Neural cell (in vitro differentiated cells): ENCODE results near the gene DENND5A.

ENCODE experiments used
- EP300 ChIP-seq: fragments of 450-650 bp; conservative IDR thresholded peaks from 2 replicates; pipeline ENCODE4 v1.6.1; 2014; ENCODE audit warnings: antibody characterized with exemption, mild to moderate bottlenecking, moderate library complexity; ENCODE audit not compliant: poor library complexity, severe bottlenecking
- EZH2 ChIP-seq: fragments of 200-600, 300-800 bp; shearing (Covaris generic), sonication (generic); IDR thresholded peaks from 2 replicates; pipeline ENCODE4 v1.6.1; 2014; ENCODE audit warnings: antibody characterized with exemption, low read length, borderline replicate concordance, mild to moderate bottlenecking; ENCODE audit not compliant: insufficient read depth, poor library complexity, severe bottlenecking
- POLR2AphosphoS5 ChIP-seq: IDR thresholded peaks from 2 replicates; pipeline ENCODE4 v1.6.1; 2012
- RAD21 ChIP-seq: fragments of 450-650 bp; conservative IDR thresholded peaks from 2 replicates; pipeline ENCODE4 v1.6.1; 2014; ENCODE audit warnings: antibody characterized with exemption, mild to moderate bottlenecking, moderate library complexity
- SMC3 ChIP-seq: fragments of 450-650 bp; conservative IDR thresholded peaks from 2 replicates; pipeline ENCODE4 v1.6.1; 2014; ENCODE audit warnings: antibody characterized with exemption, mild to moderate bottlenecking, moderate library complexity; ENCODE audit not compliant: poor library complexity
- TAF1 ChIP-seq: IDR thresholded peaks from 2 replicates; pipeline ENCODE4 v1.6.1; 2012; ENCODE audit warnings: low read depth
- TF ChIP-seq, protein P1 (sequence below): fragments of 450-650 bp; IDR thresholded peaks from 2 replicates; pipeline ENCODE4 v1.5.1; 2014; ENCODE audit warnings: antibody characterized with exemption, mild to moderate bottlenecking, moderate library complexity; ENCODE audit not compliant: poor library complexity, severe bottlenecking
- TF ChIP-seq, protein P2 (sequence below): IDR thresholded peaks from 2 replicates; pipeline ENCODE4 v1.6.1; 2012; ENCODE audit warnings: borderline replicate concordance

DNA sequence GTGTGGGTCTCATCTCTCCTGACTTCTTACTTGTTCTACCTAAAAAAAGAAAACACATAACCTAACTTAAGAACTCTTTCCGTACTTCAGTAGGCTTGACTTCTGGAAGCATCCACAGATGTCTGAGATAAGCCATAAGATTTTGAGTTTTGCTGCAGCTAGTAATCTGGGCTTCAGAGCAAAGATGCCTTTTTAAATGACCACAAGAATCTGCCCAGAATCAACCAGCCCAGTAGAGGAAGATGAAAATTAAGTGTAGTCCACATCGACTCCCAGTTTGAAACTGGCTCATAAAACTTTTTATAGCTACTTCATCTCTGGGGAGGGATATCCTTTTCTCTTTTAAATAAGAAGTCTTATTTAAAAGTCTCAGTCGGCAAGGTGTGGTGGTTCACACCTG is 10.7 kb downstream of the DENND5A start:
- no peak for TF ChIP-seq TAF1
- TF ChIP-seq, protein P1, sequence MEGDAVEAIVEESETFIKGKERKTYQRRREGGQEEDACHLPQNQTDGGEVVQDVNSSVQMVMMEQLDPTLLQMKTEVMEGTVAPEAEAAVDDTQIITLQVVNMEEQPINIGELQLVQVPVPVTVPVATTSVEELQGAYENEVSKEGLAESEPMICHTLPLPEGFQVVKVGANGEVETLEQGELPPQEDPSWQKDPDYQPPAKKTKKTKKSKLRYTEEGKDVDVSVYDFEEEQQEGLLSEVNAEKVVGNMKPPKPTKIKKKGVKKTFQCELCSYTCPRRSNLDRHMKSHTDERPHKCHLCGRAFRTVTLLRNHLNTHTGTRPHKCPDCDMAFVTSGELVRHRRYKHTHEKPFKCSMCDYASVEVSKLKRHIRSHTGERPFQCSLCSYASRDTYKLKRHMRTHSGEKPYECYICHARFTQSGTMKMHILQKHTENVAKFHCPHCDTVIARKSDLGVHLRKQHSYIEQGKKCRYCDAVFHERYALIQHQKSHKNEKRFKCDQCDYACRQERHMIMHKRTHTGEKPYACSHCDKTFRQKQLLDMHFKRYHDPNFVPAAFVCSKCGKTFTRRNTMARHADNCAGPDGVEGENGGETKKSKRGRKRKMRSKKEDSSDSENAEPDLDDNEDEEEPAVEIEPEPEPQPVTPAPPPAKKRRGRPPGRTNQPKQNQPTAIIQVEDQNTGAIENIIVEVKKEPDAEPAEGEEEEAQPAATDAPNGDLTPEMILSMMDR: no peak
- TF ChIP-seq EP300: no peak
- no peak for TF ChIP-seq POLR2AphosphoS5
- no peak for TF ChIP-seq RAD21
- TF ChIP-seq EZH2: no peak
- TF ChIP-seq SMC3: no peak
- TF ChIP-seq, protein P2, sequence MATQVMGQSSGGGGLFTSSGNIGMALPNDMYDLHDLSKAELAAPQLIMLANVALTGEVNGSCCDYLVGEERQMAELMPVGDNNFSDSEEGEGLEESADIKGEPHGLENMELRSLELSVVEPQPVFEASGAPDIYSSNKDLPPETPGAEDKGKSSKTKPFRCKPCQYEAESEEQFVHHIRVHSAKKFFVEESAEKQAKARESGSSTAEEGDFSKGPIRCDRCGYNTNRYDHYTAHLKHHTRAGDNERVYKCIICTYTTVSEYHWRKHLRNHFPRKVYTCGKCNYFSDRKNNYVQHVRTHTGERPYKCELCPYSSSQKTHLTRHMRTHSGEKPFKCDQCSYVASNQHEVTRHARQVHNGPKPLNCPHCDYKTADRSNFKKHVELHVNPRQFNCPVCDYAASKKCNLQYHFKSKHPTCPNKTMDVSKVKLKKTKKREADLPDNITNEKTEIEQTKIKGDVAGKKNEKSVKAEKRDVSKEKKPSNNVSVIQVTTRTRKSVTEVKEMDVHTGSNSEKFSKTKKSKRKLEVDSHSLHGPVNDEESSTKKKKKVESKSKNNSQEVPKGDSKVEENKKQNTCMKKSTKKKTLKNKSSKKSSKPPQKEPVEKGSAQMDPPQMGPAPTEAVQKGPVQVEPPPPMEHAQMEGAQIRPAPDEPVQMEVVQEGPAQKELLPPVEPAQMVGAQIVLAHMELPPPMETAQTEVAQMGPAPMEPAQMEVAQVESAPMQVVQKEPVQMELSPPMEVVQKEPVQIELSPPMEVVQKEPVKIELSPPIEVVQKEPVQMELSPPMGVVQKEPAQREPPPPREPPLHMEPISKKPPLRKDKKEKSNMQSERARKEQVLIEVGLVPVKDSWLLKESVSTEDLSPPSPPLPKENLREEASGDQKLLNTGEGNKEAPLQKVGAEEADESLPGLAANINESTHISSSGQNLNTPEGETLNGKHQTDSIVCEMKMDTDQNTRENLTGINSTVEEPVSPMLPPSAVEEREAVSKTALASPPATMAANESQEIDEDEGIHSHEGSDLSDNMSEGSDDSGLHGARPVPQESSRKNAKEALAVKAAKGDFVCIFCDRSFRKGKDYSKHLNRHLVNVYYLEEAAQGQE: no peak
